ENCODE results near the gene ASAP3. TPM values are rescaled to one million over a fixed set of nuclear protein-coding genes. Genes with fewer than 3 reads are reported as not detected.

The ASAP3 gene
- total and polyA plus RNA-seq, 2 experiments from 2014 or later = 28.8 to 45.1 TPM

DNA sequence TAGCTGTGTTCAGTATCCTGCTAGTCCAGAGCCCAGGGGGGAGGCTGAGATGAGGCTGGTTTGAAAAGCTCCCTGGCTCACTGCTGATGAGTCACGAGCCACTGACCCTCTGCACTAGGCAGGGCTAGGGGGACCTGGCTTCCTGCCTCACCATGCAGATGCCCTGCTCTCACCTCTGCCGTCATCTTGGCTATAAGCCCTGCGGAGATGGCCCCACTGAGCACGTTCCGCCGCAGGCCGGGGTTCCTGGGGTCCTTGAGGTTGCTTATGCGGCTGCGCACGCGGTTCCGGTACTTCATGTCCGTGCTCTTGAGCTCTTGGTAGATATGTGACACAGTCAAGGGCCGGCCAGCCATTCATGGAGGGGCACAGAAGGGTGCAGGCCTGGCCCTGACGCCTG is 90.3 kb downstream of the ASAP3 start:
- no peaks in the 10 kb centered on the region for H3K27me3 ChIP-seq

DNA sequence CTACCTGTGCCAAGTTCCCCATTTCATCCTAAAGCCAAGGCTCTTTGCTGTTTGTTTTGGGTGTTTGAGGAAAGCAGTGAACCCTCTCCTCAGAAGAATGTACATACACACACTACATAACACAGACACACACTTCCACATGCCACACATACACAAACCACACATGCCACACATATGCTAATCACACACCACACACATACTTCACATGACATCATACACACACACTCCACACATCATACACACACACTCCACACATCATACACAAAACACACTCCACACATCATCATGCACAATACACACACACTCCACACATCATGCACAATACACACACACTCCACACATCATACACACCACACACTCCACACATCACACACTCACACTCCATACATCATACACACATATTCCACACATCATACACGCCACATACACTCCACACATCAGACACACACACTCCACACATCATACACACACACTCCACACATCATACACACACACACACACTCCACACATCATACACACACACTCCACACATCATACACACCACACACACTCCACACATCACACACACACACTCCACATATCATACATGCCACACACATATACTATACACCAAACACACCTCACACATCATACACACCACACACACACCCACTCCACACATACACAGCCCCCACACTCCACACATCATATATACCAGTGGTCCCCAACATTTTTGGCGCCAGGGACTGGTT is 91.7 kb downstream of the ASAP3 start:
- TF ChIP-seq EZH2phosphoT487 (IDR thresholded peaks at IDR 0.05; ENCODE audit: low read depth, severe bottlenecking, unreplicated experiment) (no peak), EZH2 (IDR thresholded peaks at IDR 0.05; ENCODE audit: borderline replicate concordance) (no peak)
- TF ChIP-seq, protein P1, sequence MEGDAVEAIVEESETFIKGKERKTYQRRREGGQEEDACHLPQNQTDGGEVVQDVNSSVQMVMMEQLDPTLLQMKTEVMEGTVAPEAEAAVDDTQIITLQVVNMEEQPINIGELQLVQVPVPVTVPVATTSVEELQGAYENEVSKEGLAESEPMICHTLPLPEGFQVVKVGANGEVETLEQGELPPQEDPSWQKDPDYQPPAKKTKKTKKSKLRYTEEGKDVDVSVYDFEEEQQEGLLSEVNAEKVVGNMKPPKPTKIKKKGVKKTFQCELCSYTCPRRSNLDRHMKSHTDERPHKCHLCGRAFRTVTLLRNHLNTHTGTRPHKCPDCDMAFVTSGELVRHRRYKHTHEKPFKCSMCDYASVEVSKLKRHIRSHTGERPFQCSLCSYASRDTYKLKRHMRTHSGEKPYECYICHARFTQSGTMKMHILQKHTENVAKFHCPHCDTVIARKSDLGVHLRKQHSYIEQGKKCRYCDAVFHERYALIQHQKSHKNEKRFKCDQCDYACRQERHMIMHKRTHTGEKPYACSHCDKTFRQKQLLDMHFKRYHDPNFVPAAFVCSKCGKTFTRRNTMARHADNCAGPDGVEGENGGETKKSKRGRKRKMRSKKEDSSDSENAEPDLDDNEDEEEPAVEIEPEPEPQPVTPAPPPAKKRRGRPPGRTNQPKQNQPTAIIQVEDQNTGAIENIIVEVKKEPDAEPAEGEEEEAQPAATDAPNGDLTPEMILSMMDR (IDR thresholded peaks at IDR 0.05; ENCODE audit: poor library complexity) = no peak
- Histone ChIP-seq H4K20me1 (ENCODE audit: insufficient read depth, poor library complexity, severe bottlenecking) (no peaks in the 10 kb centered on the region), H2AFZ (no peak overlapping the region), H3K9me2 (replicated peaks; ENCODE audit: insufficient read depth) (no peaks in the 10 kb centered on the region), H3K79me2 (no peaks in the 10 kb centered on the region), H3K4me3 (no peak overlapping the region), H3K4me2 (no peak overlapping the region), H3K4me1 (ENCODE audit: insufficient read depth) (peaks cover 10% of the 10 kb centered on the region), H3K27ac (no peak overlapping the region), H3K36me3 (replicated peaks; ENCODE audit: insufficient read depth, low read depth) (no peaks in the 10 kb centered on the region), H3K9me3 (ENCODE audit: low read depth) (no peaks in the 10 kb centered on the region), H3K27me3 (no peaks in the 10 kb centered on the region)
- no peak for DNase-seq (ENCODE audit: low spot score)
- 81% methylated on average over 2 of the region's 2 CpGs for WGBS (ENCODE audit: low lambda C conversion rate, missing lambda C conversion rate)

More for the DNA sequence above, 90.3 kb downstream of the ASAP3 start:
- Histone ChIP-seq H3K4me2 (no peak overlapping the region), H3K36me3 (replicated peaks; ENCODE audit: insufficient read depth, low read depth) (no peaks in the 10 kb centered on the region), H3K9me3 (ENCODE audit: low read depth) (no peaks in the 10 kb centered on the region), H4K20me1 (ENCODE audit: insufficient read depth, poor library complexity, severe bottlenecking) (no peaks in the 10 kb centered on the region), H2AFZ (no peak overlapping the region), H3K27ac (peak overlapping the region; percentile 84), H3K79me2 (no peaks in the 10 kb centered on the region), H3K4me3 (no peak overlapping the region), H3K9me2 (replicated peaks; ENCODE audit: insufficient read depth) (no peaks in the 10 kb centered on the region), H3K4me1 (ENCODE audit: insufficient read depth) (peaks cover 10% of the 10 kb centered on the region)
- TF ChIP-seq, protein P1 (IDR thresholded peaks at IDR 0.05; ENCODE audit: poor library complexity) = no peak
- TF ChIP-seq EZH2phosphoT487 (IDR thresholded peaks at IDR 0.05; ENCODE audit: low read depth, severe bottlenecking, unreplicated experiment) = no peak
- no peak for TF ChIP-seq EZH2 (IDR thresholded peaks at IDR 0.05; ENCODE audit: borderline replicate concordance)
- WGBS (ENCODE audit: low lambda C conversion rate, missing lambda C conversion rate) = 89% methylated on average over 10 of the region's 15 CpGs
- DNase-seq (ENCODE audit: low spot score) = no peak

DNA sequence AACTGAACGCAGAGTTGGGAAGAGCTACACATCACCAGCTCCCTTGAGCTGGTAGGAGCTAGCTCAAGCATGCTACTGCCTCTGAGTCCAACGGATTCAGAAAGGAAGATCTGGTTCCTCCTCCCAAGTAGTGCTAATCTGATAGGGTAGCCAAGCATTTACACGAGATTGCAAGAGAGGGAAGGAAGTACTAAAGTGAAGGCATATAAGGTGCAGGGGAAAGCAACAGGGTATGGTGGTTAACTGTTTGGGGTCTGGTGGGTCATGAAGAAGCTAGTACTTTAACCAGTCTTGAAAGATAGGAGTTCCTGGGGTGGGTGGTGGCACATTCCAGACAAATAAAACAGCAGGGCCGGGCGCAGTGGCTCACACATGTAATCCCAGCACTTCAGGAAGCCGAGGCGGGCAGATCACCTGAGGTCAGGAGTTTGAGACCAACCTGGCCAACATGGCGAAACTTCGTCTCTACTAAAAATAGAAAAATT is 94.1 kb downstream of the ASAP3 start:
- H3K27ac ChIP-seq = no peak overlapping the region
- H3K9me2 ChIP-seq (replicated peaks; ENCODE audit: insufficient read depth) = no peaks in the 10 kb centered on the region
- no peak overlapping the region for H2AFZ ChIP-seq
- no peak overlapping the region for H3K4me3 ChIP-seq
- DNase-seq (ENCODE audit: low spot score) = no peak
- no peaks in the 10 kb centered on the region for H4K20me1 ChIP-seq (ENCODE audit: insufficient read depth, poor library complexity, severe bottlenecking)
- H3K9me3 ChIP-seq (ENCODE audit: low read depth) = no peaks in the 10 kb centered on the region
- WGBS (ENCODE audit: low lambda C conversion rate, missing lambda C conversion rate) = 83% methylated on average over 9 of the region's 9 CpGs
- no peak overlapping the region for H3K4me2 ChIP-seq
- no peaks in the 10 kb centered on the region for H3K36me3 ChIP-seq (replicated peaks; ENCODE audit: insufficient read depth, low read depth)
- H3K4me1 ChIP-seq (ENCODE audit: insufficient read depth) = peaks cover 4% of the 10 kb centered on the region
- TF ChIP-seq, protein P1 (IDR thresholded peaks at IDR 0.05; ENCODE audit: poor library complexity) = no peak
- TF ChIP-seq EZH2phosphoT487 (IDR thresholded peaks at IDR 0.05; ENCODE audit: low read depth, severe bottlenecking, unreplicated experiment) (no peak), EZH2 (IDR thresholded peaks at IDR 0.05; ENCODE audit: borderline replicate concordance) (no peak)
- no peaks in the 10 kb centered on the region for H3K27me3 ChIP-seq
- H3K79me2 ChIP-seq = no peaks in the 10 kb centered on the region

All from hepatocyte (in vitro differentiated cells).